GM21367 (cell line): ENCODE data around the gene HECTD4.
"Not testable (repeated sequence)": the region's sequence is repeated elsewhere in the genome, so short reads cannot be mapped to it uniquely, and the experiment has no call there.

Experiments used
- ATAC-seq: cut with Tn5 transposase; IDR thresholded peaks from one replicate; pipeline ENCODE4 v1.9.1; 2021; ENCODE audit not compliant: unreplicated experiment

The HECTD4 gene

GRCh38 chr12:112283546-112283945 is 98.7 kb downstream of the HECTD4 start:
- no peak for ATAC-seq

GRCh38 chr12:112282920-112283319 is 99.3 kb downstream of the HECTD4 start:
- ATAC-seq, result no peak

GRCh38 chr12:112275836-112276235 is 106.4 kb downstream of the HECTD4 start:
- ATAC-seq, result no peak

- no peak for ATAC-seq
Observed at GRCh38 chr12:112275207-112275606, 107.0 kb downstream of the HECTD4 start.

- no peak for ATAC-seq
Observed at GRCh38 chr12:112270673-112271072, 111.6 kb downstream of the HECTD4 start.

- ATAC-seq, result no peak
Observed at GRCh38 chr12:112266473-112266872, 115.8 kb downstream of the HECTD4 start.

GRCh38 chr12:112261559-112261958 is 120.7 kb downstream of the HECTD4 start:
- no peak for ATAC-seq

- no peak for ATAC-seq
Observed at GRCh38 chr12:112258926-112259325, 123.3 kb downstream of the HECTD4 start.

GRCh38 chr12:112256780-112257179 is 125.5 kb downstream of the HECTD4 start:
- no peak for ATAC-seq

GRCh38 chr12:112252184-112252583 is 130.0 kb downstream of the HECTD4 start:
- ATAC-seq, result no peak

- not testable (repeated sequence) for ATAC-seq
Observed at GRCh38 chr12:112244902-112245301, 137.3 kb downstream of the HECTD4 start.

- ATAC-seq, result no peak
Observed at GRCh38 chr12:112243255-112244110, 138.7 kb downstream of the HECTD4 start.

GRCh38 chr12:112241176-112241575 is 141.1 kb downstream of the HECTD4 start:
- no peak for ATAC-seq

- ATAC-seq, result no peak
Observed at GRCh38 chr12:112239881-112240280, 142.3 kb downstream of the HECTD4 start.

- ATAC-seq, result no peak
Observed at GRCh38 chr12:112239020-112239419, 143.2 kb downstream of the HECTD4 start.

- ATAC-seq, result no peak
Observed at GRCh38 chr12:112238441-112238840, 143.8 kb downstream of the HECTD4 start.

GRCh38 chr12:112236786-112237185 is 145.4 kb downstream of the HECTD4 start:
- ATAC-seq, result no peak

- no peak for ATAC-seq
Observed at GRCh38 chr12:112236386-112236785, 145.8 kb downstream of the HECTD4 start.

GRCh38 chr12:112234303-112234702 is 147.9 kb downstream of the HECTD4 start:
- no peak for ATAC-seq

- no peak for ATAC-seq
Observed at GRCh38 chr12:112233242-112233641, 149.0 kb downstream of the HECTD4 start.

GRCh38 chr12:112230136-112230535 is 152.1 kb downstream of the HECTD4 start:
- ATAC-seq, result no peak

- ATAC-seq, result no peak
Observed at GRCh38 chr12:112226768-112227167, 155.5 kb downstream of the HECTD4 start.

- ATAC-seq, result not testable (repeated sequence)
Observed at GRCh38 chr12:112220628-112221027, 161.6 kb downstream of the HECTD4 start.
